Upper lobe of left lung (tissue), 6 donors: Measurements from ENCODE around the gene DAPK2. TPM values are rescaled to one million over a fixed set of nuclear protein-coding genes. Genes with fewer than 3 reads are reported as not detected.

Source experiments
- ATAC-seq, 2 donors: fragments of 200-7000 bp; cut with Tn5 transposase; one replicate each; pipeline ENCODE4 v1.9.1; 2022; ENCODE audit warnings: mild to moderate bottlenecking in 2 of 2, moderate library complexity in 2 of 2; ENCODE audit not compliant: low FRiP score in 2 of 2
- DNase-seq, 2 donors: peaks; one replicate each; pipeline ENCODE4 v3.0.0-alpha.2; 2019 to 2020
- H3K27ac ChIP-seq, 4 donors: fragments of 200-600 bp; sonication (generic); one replicate each; pipeline ENCODE4 v1.5.1; 2016 to 2019
- H3K27me3 ChIP-seq, 4 donors: fragments of 200-600 bp; sonication (generic); one replicate each; pipeline ENCODE4 v1.5.1; 2017 to 2019
- H3K36me3 ChIP-seq, 4 donors: fragments of 200-600 bp; sonication (generic); one replicate each; pipeline ENCODE4 v1.5.1; 2016 to 2019
- H3K4me1 ChIP-seq, 4 donors: fragments of 200-600 bp; sonication (generic); one replicate each; pipeline ENCODE4 v1.5.1; 2018 to 2019
- H3K4me3 ChIP-seq, 4 donors: fragments of 200-600 bp; sonication (generic); one replicate each; pipeline ENCODE4 v1.5.1; 2017 to 2019; ENCODE audit warnings: mild to moderate bottlenecking in 2 of 4, moderate library complexity in 1 of 4
- H3K9me3 ChIP-seq, 4 donors: fragments of 200-600 bp; sonication (generic); one replicate each; pipeline ENCODE4 v1.5.1; 2018 to 2019
- CTCF ChIP-seq, 6 experiments: fragments of 450-650 bp in 4 of 6; fragments of 200-600 bp in 2 of 6; sonication (generic) in 2 of 6; IDR thresholded peaks; one replicate each; pipeline ENCODE4 v1.5.1; 2016 to 2019; ENCODE audit warnings: antibody characterized with exemption in 6 of 6
- EP300 ChIP-seq, 4 donors: sonication (generic); formaldehyde crosslinking; IDR thresholded peaks; one replicate each; pipeline ENCODE4 v1.5.1; 2017; ENCODE audit warnings: antibody characterized with exemption in 4 of 4, control low read depth in 2 of 4
- POLR2A ChIP-seq, 4 donors: fragments of 450-650 bp; IDR thresholded peaks; one replicate each; pipeline ENCODE4 v1.5.1; 2016 to 2017; ENCODE audit warnings: antibody characterized with exemption in 4 of 4, mild to moderate bottlenecking in 2 of 4
- POLR2AphosphoS5 ChIP-seq, 2 donors: sonication (generic); formaldehyde crosslinking; IDR thresholded peaks; one replicate each; pipeline ENCODE4 v1.5.1; 2017; ENCODE audit warnings: antibody characterized with exemption in 2 of 2
- WGBS, 2 donors: methylation state at CpG; one replicate each; pipeline ENCODE4 v1.1.5; 2017 to 2018; 5-methylcytosine and 5-hydroxymethylcytosine counted together
- total RNA-seq, 6 donors: library from RNA; depleted of rRNA in 4 of 6; stranded (reverse); fragments of >200 nt in 4 of 6; gene quantifications; one replicate each; pipeline versions ENCODE4 v1.1.0 to v1.2.1, GENCODE V29; 2016 to 2021
- donor health status: DM: no; HTN: no; CAD: no; lungs with moderate emphysema.
- donor health status: DM: no; HTN: yes; CAD: no; lungs with severe emphysema.

DAPK2 gene
- total RNA-seq, 6 donors from 2014 or later, result 58.3 to 270 (median 136) TPM

DNA sequence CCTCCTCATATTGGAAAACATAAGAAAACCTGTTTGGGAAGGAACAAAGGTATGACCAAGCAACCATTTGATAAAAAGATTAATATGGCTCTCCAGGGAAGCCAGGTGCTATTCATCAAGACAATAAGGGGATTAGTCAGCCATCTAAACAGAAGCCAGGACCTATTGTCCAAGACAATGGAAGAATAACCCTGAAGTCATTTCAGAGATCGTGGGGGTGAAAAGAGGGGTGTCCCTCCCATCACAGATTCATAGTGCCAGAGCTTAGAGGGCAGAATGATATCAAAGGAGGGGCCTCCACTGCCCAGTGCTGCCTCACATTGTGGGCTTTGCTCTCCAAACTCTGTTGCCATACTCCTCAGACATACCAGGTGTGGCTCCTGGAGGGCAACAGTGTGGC, 73.5 kb downstream of the DAPK2 start:
- no peak overlapping the region for H3K4me3 ChIP-seq
- TF ChIP-seq POLR2AphosphoS5 (IDR thresholded peaks at IDR 0.05), result no peak
- TF ChIP-seq POLR2A (IDR thresholded peaks at IDR 0.05), result no peak
- TF ChIP-seq EP300 (IDR thresholded peaks at IDR 0.05), result no peak
- no peak for TF ChIP-seq CTCF (IDR thresholded peaks at IDR 0.05)
- WGBS, 2 donors, result 78 to 89% methylated on average over 1 of the region's 1 CpG
- no peaks in the 10 kb centered on the region for H3K36me3 ChIP-seq
- no peak for ATAC-seq
- H3K9me3 ChIP-seq, result no peaks in the 10 kb centered on the region
- no peak for DNase-seq
- H3K27me3 ChIP-seq, result no peaks in the 10 kb centered on the region
- H3K27ac ChIP-seq, result no peak overlapping the region
- H3K4me1 ChIP-seq, result peaks cover 18 to 57% (median 33%) of the 10 kb centered on the region in 4 donors

DNA sequence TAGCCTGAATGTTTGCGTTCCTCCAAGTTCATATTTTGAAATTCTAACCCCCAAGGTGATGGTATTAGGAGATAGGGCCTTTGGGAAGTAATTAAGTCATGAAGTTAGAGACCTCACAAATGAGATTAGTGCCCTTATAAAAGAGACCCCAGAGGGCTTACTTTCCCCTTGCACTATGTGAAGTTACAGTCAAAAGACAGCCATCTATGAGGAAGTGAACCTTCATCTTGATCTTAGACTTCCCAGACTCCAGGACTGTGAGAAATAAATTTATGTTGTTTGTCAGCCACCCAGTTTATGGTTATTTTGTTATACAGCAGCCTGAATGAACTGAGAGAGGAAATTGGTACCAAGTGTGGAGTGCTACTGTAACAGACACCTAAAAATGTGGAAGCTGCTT, 74.4 kb downstream of the DAPK2 start:
- ATAC-seq, result no peak
- 84 to 95% methylated on average over 1 of the region's 1 CpG for WGBS, 2 donors
- no peaks in the 10 kb centered on the region for H3K9me3 ChIP-seq
- H3K36me3 ChIP-seq, result no peaks in the 10 kb centered on the region
- no peaks in the 10 kb centered on the region for H3K27me3 ChIP-seq
- H3K4me3 ChIP-seq, result no peak overlapping the region
- no peak for DNase-seq
- no peak for TF ChIP-seq POLR2A (IDR thresholded peaks at IDR 0.05)
- no peak for TF ChIP-seq CTCF (IDR thresholded peaks at IDR 0.05)
- TF ChIP-seq POLR2AphosphoS5 (IDR thresholded peaks at IDR 0.05), result no peak
- TF ChIP-seq EP300 (IDR thresholded peaks at IDR 0.05), result no peak
- H3K27ac ChIP-seq, result peak overlapping the region; percentile 31 to 81 (median 62)
- peaks cover 18 to 57% (median 38%) of the 10 kb centered on the region in 4 donors for H3K4me1 ChIP-seq

- Histone ChIP-seq H3K9me3 (no peaks in the 10 kb centered on the region), H3K4me3 (no peak overlapping the region), H3K27me3 (no peaks in the 10 kb centered on the region), H3K4me1 (peaks cover 18 to 57% (median 38%) of the 10 kb centered on the region in 4 donors), H3K27ac (peak overlapping the region; percentile 31 to 81 (median 62)), H3K36me3 (peaks cover 0 to 1% (median 0%) of the 10 kb centered on the region in 4 donors)
- WGBS, 2 donors, result 81 to 84% methylated on average over 2 of the region's 2 CpGs
- DNase-seq (no peak), ATAC-seq (no peak)
- TF ChIP-seq EP300 (IDR thresholded peaks at IDR 0.05) (no peak), POLR2AphosphoS5 (IDR thresholded peaks at IDR 0.05) (no peak), POLR2A (IDR thresholded peaks at IDR 0.05) (no peak), CTCF (IDR thresholded peaks at IDR 0.05) (no peak)
Measured at GRCh38 chr15:63971427-63971805, 74.9 kb downstream of the DAPK2 start.

GRCh38 chr15:63970621-63971426, 75.5 kb downstream of the DAPK2 start:
- 63 to 73% methylated on average over 3 of the region's 3 CpGs for WGBS, 2 donors
- H3K36me3 ChIP-seq, result peaks cover 0 to 7% (median 5%) of the 10 kb centered on the region in 4 donors
- no peak for TF ChIP-seq EP300 (IDR thresholded peaks at IDR 0.05)
- no peak for TF ChIP-seq POLR2AphosphoS5 (IDR thresholded peaks at IDR 0.05)
- TF ChIP-seq POLR2A (IDR thresholded peaks at IDR 0.05), result no peak
- no peak for TF ChIP-seq CTCF (IDR thresholded peaks at IDR 0.05)
- H3K27me3 ChIP-seq, result no peaks in the 10 kb centered on the region
- DNase-seq (no peak), ATAC-seq (no peak)
- H3K4me3 ChIP-seq, result no peak overlapping the region
- peak overlapping the region; percentile 48 to 81 (median 72) for H3K27ac ChIP-seq
- peaks cover 18 to 57% (median 38%) of the 10 kb centered on the region in 4 donors for H3K4me1 ChIP-seq
- H3K9me3 ChIP-seq, result no peaks in the 10 kb centered on the region
